Left hindlimb (tissue), 1 donor: ENCODE data around the gene ABHD12.

Source experiments
- DNase-seq: peaks from one replicate; pipeline ENCODE4 v3.0.0-alpha.2; 2018

Gene ABHD12

DNA sequence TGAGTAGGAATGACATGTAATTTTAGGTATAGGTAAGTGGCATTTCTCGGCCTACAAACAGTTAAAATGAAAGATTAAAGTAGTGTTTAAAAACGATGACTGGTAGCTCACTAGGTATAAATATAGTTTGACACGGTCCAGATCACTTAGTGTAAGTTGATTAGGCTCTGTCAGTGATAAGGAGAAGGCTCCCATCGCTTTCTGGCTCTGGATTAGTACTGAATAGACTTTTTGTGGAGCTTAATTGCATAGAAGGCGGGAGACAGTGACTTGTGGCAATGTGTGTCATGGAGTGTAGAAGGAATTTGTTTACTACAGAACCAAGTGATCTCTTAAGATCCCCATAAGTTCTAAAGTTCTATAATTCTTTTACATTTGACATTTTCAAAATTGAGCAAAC lies 136.1 kb downstream of the ABHD12 start:
- no peak for DNase-seq

DNA sequence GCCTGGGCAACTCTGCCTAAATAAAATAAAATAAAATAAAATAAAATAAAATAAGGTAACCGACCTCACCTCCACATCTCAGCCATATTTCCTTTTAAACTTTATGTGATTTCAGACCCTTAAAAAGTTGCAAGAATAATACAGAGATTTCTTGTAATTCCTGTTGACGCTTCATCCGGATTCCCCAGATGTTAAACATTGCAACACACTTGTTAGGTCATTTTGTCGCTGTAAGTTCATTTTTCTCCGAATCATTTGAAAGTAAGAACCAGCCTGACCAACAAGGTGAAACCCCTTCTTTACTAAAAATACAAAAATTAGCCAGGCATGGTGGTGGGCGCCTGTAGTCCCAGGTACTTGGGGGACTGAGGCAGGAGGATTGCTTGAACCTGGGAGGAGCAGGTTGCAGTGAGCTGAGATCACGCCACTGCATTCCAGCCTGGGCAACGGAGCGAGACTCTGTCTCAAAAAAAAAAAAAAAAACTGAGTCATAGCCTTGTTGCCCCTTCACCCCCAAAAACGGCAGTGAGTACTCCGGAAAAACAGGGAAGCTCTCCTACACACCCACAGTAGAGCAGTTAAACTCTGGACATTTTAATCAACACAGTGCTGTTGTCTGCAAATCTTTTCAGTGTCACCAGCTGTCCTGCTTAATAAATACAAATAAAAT lies 136.9 kb downstream of the ABHD12 start:
- DNase-seq = no peak

DNA sequence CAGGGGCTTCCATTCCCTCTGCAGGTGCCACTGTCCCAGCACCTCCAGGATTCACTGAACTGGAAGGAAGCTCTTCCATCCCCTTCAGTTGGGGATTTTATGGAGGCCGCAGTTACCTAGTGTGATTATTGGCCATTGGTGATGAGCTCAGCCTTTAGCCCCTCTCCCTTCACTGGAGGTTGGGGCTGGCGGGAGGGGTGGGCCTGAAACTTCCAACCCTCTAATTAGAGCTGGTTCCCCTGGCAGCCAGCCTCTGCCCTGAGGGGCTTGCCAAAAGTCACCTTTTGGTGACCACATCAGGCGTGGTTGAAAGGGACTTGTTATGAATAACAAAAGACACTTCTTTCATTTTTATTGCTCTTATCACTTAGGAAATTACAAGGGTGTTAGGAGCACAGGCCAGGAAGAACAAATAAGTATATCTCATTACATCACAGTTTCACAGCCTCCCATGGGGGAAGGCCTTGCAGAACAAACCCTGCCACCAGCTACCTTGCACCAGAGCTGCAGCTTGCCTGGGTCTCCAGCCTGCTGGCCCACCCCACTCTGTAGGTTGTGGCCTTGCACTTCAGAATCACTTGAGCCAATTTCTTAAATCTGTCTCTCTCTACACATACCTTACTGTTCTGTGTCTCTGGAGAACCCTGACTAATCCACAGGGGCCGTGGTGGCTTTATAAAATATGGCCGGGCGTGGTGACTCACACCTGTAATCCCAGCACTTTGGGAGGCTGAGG lies 137.8 kb downstream of the ABHD12 start:
- no peak for DNase-seq

DNA sequence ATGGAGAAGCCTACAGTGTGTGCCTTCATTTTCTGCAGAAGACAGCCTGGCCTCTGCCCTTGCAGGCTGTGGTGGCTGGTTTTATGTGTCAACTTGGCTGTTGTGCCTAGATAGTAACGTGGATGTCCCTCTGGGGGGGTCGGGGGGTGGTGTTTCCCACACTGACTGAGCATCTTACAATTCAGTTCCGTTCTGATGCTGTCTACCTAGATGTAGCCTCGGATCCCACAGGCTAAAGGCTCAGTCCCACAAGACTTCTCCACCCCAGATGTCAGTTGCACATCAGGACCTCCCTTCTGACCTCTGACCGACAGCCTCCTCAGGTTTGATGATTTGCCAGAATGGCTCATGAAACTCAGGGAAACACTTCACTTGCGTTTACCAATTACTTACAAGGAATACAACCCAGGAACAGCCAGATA lies 138.4 kb downstream of the ABHD12 start:
- DNase-seq = no peak

DNA sequence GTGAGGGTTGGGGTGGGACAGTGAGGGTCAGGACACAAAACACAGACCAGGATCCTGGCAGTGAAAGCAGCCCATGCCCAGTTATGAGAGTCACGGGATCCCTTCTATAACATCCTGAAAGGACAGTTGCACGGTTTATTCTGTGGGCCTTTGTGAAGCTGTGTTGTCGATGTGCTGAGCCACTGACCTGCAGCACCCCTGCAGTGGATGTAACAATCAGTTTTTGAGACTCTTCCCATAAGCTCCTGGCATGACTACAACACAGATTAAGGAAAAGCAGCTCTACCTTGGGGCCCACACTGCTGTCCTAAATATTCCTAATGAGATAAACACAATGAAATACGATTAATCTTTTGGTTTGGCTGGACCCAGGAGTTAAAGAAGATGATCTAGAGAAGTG lies 139.1 kb downstream of the ABHD12 start:
- DNase-seq = no peak

DNA sequence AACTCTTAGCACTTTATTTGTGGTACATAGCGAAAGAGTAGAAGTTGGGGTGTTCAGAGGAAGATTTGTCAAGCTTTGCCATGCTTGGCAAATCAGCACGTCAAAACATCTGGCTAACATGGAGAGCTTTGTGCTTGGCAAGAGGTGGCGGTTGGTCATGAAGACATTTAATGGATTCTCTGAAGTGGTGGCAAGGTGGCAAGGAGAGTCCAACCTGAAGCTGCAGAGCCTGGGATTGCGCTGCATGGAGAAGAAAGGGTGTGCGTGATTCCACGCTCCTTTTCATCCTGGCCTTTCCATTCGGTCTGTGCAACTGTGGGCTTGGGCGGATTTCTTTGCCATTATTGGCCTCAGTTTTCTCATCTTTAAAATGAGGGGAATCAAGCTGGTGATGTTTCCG lies 139.6 kb downstream of the ABHD12 start:
- no peak for DNase-seq

DNA sequence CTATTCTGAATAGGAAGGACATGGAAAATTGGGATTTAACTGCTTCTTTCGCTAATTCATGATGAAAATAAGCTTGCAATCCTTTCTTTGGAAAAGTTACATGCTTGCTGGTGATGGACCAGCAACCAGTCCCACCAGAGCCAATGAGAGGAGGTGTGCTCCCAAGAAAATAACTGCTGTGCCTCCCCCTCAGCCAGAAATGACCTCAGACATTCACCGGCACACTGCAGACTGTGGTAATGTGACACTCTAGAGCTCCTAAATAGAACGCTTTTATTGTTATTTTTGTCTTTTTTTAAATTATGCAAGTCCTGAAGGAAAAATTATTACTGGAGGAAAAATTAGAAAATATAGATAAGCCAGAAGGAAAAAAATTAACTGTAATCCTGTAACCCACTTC lies 140.1 kb downstream of the ABHD12 start:
- DNase-seq = no peak
